HG03439 (cell line): Measurements from ENCODE around the gene PFN2.
"Not testable (repeated sequence)": the region's sequence is repeated elsewhere in the genome, so short reads cannot be mapped to it uniquely, and the experiment has no call there.

Source experiments
- ATAC-seq: cut with Tn5 transposase; IDR thresholded peaks from one replicate; pipeline ENCODE4 v1.9.1; 2021; ENCODE audit warnings: mild to moderate bottlenecking, moderate library complexity; ENCODE audit not compliant: unreplicated experiment

PFN2 gene

GRCh38 chr3:149970716-149971402 lies at the start of gene PFN2:
PFN2 (minus strand) TSS chr3:149970895; CDS start chr3:149970856, 39 bp downstream.
- ATAC-seq, result peak; percentile 43

DNA sequence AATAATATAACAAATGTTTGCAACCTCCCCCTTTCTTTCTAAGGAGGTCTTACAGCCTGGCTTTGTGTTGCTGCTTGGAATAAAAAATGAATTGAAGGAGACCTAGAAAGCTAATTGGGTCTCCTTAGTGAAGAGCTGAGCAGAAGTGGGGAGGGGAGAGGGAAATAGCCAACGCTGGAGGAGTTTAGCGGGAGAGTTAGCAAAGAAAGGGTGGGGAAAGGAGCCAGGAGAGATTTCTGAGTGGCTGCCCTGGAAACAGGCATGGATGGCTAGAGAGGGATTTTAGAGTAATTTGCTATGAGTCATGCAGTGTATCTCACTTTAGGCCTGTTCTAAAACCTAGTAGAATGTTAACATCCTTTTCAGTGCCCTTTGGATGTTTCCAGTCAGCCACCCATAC lies 45.2 kb upstream of the PFN2 start:
- ATAC-seq, result no peak

GRCh38 chr3:150014782-150015181 lies 44.1 kb upstream of the PFN2 start:
- no peak for ATAC-seq

- no peak for ATAC-seq
Measured at GRCh38 chr3:150013801-150014200, 43.1 kb upstream of the PFN2 start.

DNA sequence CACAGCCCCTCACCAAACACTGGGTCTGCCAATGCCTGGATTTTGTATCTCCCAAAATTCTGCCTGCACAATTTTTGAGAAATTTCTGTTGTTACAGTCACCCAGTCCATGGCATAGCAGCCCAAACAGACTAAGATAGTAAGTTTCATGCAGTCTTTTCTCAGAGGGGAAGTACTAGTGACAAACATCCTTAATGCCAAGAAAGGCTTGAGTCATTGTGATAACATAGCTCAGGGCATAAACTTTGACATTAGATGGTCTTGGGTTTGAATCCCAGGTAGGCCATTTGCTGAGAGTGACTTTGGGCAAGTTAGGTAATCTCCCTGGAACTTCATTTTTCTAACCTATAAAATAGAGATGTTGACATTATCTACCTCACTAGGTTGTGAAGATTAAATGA lies 36.1 kb upstream of the PFN2 start:
- no peak for ATAC-seq

- ATAC-seq, result no peak
Measured at GRCh38 chr3:150005243-150006112, 34.8 kb upstream of the PFN2 start.

- no peak for ATAC-seq
Measured at GRCh38 chr3:150000641-150001040, 29.9 kb upstream of the PFN2 start.

- no peak for ATAC-seq
Measured at GRCh38 chr3:149999421-149999820, 28.7 kb upstream of the PFN2 start.

DNA sequence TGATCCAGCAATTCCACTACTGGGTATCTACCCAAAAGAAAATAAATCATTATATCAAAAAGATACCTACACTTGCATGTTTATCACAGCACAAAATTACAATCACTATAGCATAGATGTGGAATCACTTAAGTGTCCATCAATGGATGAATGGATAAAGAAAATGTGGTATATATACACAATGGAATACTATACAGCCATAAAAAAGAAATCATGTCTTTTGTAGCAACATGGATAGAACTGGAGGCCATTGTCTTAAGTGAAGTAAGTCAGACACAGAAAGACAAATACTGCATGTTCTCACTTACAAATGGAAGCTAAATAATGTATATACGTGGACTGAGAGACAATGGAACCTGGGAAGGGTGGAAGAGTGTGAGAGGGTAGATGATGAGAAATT lies 28.3 kb upstream of the PFN2 start:
- ATAC-seq, result no peak

DNA sequence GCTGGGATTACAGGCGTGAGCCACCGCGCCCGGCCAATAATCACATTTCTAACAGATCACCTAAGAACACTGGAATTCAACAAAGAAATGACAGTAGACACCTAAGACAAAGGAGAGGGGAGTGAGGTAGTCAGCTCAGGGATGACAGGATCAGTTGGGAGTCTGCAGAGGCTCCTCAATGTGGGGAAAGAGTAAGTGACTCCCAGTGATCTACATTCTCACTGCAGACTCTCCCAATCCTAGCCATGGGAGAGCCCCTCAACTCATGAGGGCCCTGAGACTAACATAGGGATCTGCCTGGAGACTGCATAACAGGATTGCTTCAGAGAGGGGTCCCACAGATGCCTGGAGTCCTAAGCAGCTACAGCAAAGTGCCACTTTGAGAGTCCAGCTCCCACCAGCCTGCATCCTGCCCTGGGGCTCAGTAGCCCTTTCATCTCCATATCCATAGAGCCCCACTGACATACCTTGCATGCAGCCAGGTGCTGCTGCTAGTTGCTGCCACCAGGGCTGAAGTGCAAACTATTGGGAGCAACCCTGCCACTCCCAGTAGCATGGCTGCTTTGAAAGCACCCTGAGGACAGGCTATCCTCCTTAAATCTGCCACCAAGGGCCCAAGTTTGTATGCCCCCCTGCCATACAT lies 21.8 kb upstream of the PFN2 start:
- no peak for ATAC-seq

DNA sequence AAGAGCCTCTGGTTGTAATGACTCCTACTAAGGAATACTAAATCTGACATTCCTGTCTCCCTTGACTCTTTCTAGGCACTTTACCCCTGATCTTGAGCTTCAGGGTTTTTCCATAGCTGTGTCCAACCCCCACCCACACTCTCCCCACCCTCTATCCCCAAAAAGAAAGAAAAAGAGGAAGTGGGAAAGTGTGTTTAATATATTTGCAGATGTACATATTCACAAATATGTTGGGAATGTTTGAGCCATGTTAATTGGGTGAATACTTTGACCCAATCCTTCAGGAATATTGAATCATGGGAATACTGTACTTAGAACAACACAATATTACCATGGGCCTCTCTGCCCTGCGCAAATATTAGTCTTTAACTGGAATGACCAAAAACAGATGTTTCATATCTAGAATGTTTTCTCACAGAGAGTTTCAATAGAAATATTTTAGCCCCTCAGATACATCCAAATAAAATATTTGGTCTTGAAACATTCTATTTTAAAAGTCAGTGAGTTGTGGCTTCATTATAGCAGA lies 19.8 kb upstream of the PFN2 start:
- ATAC-seq, result no peak

DNA sequence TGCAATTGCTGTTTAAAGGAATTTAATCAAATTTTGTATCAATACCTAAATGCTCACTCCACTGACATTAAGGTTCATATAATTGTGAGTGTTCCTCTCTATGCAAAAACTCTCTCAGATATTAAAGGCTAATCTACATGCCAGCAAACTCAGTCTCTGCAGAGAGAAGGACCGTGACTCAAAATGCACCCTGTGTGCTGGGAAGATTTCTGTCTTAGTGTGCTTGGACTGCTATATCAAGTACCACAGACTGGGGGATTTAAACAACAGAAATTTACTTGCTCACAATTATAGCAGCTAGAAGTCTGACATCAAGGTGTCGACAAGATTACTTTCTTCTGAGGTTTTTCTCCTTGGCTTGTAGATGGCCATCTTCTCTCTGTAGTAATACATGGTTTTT lies 18.6 kb upstream of the PFN2 start:
- ATAC-seq, result no peak

DNA sequence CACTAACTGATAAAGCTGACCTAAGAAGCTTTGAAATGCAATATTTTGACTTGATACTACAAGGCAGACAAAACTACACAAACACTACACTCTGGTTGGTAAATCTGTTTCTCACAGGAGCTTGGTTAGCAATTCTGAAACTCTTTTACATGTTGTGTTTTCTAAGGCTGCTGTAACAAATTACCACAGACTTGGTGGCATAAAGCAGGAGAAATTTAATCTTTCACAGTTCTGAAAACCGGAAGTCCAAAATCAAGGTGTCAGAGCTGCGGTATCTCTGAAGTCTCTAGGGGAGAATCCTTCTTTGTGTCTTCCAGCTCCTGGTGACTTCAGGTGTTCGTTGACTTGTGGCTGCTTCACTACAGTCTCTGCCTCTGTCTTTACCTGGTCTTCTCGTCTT lies 12.9 kb upstream of the PFN2 start:
- ATAC-seq, result no peak

- not testable (repeated sequence) for ATAC-seq
Measured at GRCh38 chr3:149983053-149983452, 12.4 kb upstream of the PFN2 start.

GRCh38 chr3:149981979-149982378 lies 11.3 kb upstream of the PFN2 start:
- ATAC-seq, result not testable (repeated sequence)

- no peak for ATAC-seq
Measured at GRCh38 chr3:149977386-149977785, 6.7 kb upstream of the PFN2 start.

GRCh38 chr3:149975919-149976318 lies 5.2 kb upstream of the PFN2 start:
- ATAC-seq, result no peak

DNA sequence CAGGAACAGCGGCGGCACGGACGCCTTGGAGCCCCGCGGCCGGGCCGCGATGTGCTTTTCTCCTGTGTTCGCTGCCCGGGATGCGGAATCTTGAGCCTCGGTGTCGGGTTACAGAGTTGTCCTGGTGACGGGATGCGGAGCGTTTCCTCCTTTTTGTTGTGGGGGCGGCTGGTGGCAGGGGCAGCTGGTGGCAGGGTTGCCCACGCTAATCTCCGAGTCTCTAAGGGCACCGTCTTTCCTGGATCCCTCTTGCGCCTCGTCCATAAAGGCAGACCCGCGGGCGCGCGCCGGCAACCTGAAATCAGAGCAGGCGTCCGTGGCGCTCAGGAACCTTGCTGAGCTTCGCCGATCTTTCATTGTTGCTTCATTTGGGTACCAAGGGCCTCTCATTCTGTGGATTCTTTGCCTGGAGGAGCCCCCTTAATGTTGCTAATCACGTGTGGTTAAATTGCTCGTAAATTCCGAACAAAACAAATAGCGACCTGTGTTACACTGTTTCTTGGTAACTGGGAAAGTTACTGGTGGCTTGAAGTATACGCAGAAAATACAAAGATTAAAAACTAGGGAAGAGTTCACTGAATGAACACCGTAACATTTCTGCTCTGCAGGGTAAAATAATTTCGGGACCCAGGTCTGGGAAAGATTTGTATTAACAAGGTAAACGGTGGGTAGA lies 844 bp upstream of the PFN2 start:
- peak; percentile 4 for ATAC-seq

DNA sequence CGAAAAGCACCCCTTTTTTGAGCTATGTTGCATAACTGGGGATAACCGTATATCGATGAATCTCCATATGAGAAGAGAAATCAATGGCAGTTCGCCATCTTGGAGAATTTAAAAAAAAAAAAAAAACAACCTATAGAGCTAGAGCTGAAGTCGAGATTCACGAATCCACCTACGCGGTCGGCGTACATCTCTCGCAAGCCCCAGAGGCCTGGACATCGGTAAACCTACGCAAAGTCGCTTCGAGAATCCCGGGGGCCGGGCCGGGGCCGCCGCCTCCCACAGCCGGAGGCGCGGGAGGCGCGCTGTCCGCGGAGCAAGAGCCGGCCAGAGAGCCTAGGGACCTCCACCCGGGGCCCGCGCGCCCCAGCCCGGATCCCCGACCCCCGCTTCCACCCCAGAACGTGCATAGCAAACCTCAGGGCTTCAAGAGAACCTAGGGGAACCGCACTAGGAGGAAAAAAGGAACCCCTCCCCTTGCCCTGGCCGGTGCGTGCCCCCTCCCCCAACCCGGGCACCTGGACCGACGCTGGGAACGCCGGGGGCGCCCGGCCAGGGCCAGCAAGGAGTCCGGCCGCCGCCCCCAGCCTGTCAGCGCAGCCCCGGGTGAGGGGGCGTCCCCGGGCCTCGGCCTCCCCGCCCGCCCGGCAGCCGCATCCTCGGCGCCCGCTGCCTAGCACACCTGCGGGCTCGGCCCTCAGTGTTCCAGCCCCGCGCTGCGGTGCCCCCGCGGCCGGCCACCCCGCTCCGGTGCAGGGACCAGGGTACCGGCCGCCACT lies 567 bp downstream of the PFN2 start:
- peak; percentile 63 for ATAC-seq
